A172 (cell line): ENCODE data around the gene USP34. TPM values are rescaled to one million over a fixed set of nuclear protein-coding genes. Genes with fewer than 3 reads are reported as not detected.
A peak's percentile ranks its signal among the peaks of the same experiment; 100 is the strongest.
"Not testable (repeated sequence)": the region's sequence is repeated elsewhere in the genome, so short reads cannot be mapped to it uniquely, and the experiment has no call there.

Experiments used
- DNase-seq: peaks from one replicate; pipeline ENCODE4 v3.0.0-alpha.2; 2015; ENCODE audit warnings: low spot score
- total RNA-seq: library from RNA; depleted of rRNA; stranded (reverse); fragments of >200 nt; shearing (Covaris generic); gene quantifications from 2 replicates; pipeline ENCODE4 v1.2.3, GENCODE V29; 2014; rRNA removed

USP34 gene
- total RNA-seq, 1 experiment from 2014 or later, result 91.0 TPM

- peak; percentile 42 for DNase-seq
These were observed 319.5 kb downstream of the USP34 start for GRCh38 chr2:61151436-61151835.

- DNase-seq, result no peak
These were observed 321.8 kb downstream of the USP34 start for GRCh38 chr2:61149074-61149473.

GRCh38 chr2:61148091-61148490, 322.8 kb downstream of the USP34 start:
- DNase-seq, result not testable (repeated sequence)

GRCh38 chr2:61145990-61146389, 324.9 kb downstream of the USP34 start:
- no peak for DNase-seq

- peak; percentile 98 for DNase-seq
These were observed 326.1 kb downstream of the USP34 start for GRCh38 chr2:61144697-61145268.

- DNase-seq, result no peak
These were observed 329.7 kb downstream of the USP34 start for GRCh38 chr2:61141151-61141550.

- no peak for DNase-seq
These were observed 332.0 kb downstream of the USP34 start for GRCh38 chr2:61138859-61139258.

Other genes starting within 250 kb of the USP34 start
- gene XPO1, start 67.3 kb upstream of the USP34 start, total RNA-seq, result 206 and 273 TPM in 2 replicates